Endothelial cell of umbilical vein (primary cell): ENCODE results near the gene TIMM8A.

Experiments used
- EZH2 ChIP-seq: IDR thresholded peaks from 2 replicates; pipeline ENCODE4 v1.6.1; 2012; ENCODE audit warnings: borderline replicate concordance, low read depth, mild to moderate bottlenecking, moderate library complexity, low read length, inconsistent platforms; ENCODE audit not compliant: severe bottlenecking
- FOS ChIP-seq: IDR thresholded peaks from 2 replicates; pipeline ENCODE4 v1.6.1; 2011; ENCODE audit warnings: mild to moderate bottlenecking, low read length, moderate library complexity, borderline replicate concordance; ENCODE audit not compliant: insufficient read depth
- POLR2A ChIP-seq: IDR thresholded peaks from 2 replicates; pipeline ENCODE4 v1.6.1; 2012; ENCODE audit warnings: low read depth, mild to moderate bottlenecking, control low read depth, low read length
- TF ChIP-seq, protein P1 (sequence below): IDR thresholded peaks from 2 replicates; pipeline ENCODE4 v1.6.1; 2011; ENCODE audit not compliant: insufficient read depth, insufficient read length

DNA sequence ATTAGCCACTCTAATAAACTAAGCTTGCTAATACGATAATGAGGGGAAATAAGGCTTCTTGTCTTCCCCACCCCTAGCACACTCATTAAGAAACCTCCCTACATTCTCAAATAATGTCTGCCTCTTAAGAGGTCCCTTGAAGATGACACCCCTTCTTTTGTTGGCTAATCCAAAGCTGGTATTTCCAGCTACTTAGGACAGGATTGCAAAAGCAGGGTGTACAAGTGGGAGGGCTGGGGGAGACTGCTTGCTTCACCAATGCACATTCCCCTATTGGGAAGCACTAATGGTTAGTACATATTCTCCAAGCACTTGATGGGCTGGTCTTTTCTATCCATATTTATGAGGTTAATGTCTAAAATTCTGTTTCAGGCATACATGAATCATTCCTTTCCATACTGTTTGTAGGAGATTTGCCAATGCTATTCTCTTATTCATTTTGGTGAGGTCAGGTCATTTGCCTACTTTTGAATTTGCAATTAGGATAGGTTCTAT, 16.8 kb upstream of the TIMM8A start:
- TF ChIP-seq FOS (no peak), POLR2A (no peak), EZH2 (no peak)
- TF ChIP-seq, protein P1, sequence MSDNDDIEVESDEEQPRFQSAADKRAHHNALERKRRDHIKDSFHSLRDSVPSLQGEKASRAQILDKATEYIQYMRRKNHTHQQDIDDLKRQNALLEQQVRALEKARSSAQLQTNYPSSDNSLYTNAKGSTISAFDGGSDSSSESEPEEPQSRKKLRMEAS: no peak
